H1 (cell line): ENCODE data around the gene LAMA3. TPM values are rescaled to one million over a fixed set of nuclear protein-coding genes. Genes with fewer than 3 reads are reported as not detected.

Source experiments
- CTCF ChIA-PET: fragments of 300-600 bp; sonication (Branson Sonifier 250); formaldehyde crosslinking; loops from one replicate; lab custom pipeline; 2021; ENCODE audit not compliant: partially characterized antibody; lab: Charles Lee
- POLR2A ChIA-PET: fragments of 300-600 bp; sonication (Branson Sonifier 250); formaldehyde crosslinking; loops from one replicate; lab custom pipeline; 2021; ENCODE audit warnings: inconsistent platforms; ENCODE audit not compliant: partially characterized antibody; lab: Charles Lee
- DNase-seq, 2 experiments: peaks; one replicate each; pipeline versions ENCODE4 v3.0.0 to v3.0.0-alpha.2; 2010 to 2022; ENCODE audit warnings: low spot score in 2 of 2, low read depth in 1 of 2, mixed read lengths in 1 of 2
- FAIRE-seq: peaks from 2 replicates; lab custom pipeline; 2011; peaks lifted over from hg19 to GRCh38; lab: Jason Lieb, UNC
- H2AFZ ChIP-seq: 2 replicates; pipeline ENCODE4 v1.8.1; 2012; ENCODE audit warnings: low read length, inconsistent platforms
- H2AK5ac ChIP-seq: 2 replicates; pipeline ENCODE4 v1.6.1; 2013; ENCODE audit warnings: low read depth, low read length
- H2BK120ac ChIP-seq: replicated peaks from 2 replicates; pipeline ENCODE3; 2013; ENCODE audit warnings: low read depth, low read length, inconsistent platforms
- H2BK12ac ChIP-seq: 2 replicates; pipeline ENCODE4 v1.6.1; 2013; ENCODE audit warnings: low read depth, low read length
- H2BK15ac ChIP-seq: 2 replicates; pipeline ENCODE4 v1.6.1; 2013; ENCODE audit warnings: low read length
- H2BK20ac ChIP-seq: 2 replicates; pipeline ENCODE4 v1.6.1; 2013; ENCODE audit warnings: low read length
- H2BK5ac ChIP-seq: 2 replicates; pipeline ENCODE4 v1.6.1; 2013; ENCODE audit warnings: low read depth, low read length
- H3K14ac ChIP-seq: 2 replicates; pipeline ENCODE4 v1.6.1; 2013; ENCODE audit warnings: inconsistent platforms; ENCODE audit not compliant: insufficient read length
- H3K18ac ChIP-seq: 2 replicates; pipeline ENCODE4 v1.6.1; 2013; ENCODE audit warnings: low read length; ENCODE audit errors: extremely low read depth
- H3K23ac ChIP-seq: 2 replicates; pipeline ENCODE4 v1.6.1; 2013; ENCODE audit warnings: inconsistent platforms; ENCODE audit not compliant: insufficient read length
- H3K23me2 ChIP-seq: 2 replicates; pipeline ENCODE4 v1.6.1; 2013; ENCODE audit warnings: low read depth, low read length
- H3K27ac ChIP-seq: 2 replicates; pipeline ENCODE4 v1.6.1; 2011; ENCODE audit warnings: low read depth, low read length, inconsistent platforms
- H3K27me3 ChIP-seq, 4 experiments: replicated peaks in 1 of 4; 1 replicate in 1 of 4; 2 replicates in 3 of 4; pipeline versions ENCODE4 v1.6.1 to v1.8.1; 2011 to 2013; ENCODE audit warnings: low read length in 3 of 4, mild to moderate bottlenecking in 3 of 4, inconsistent platforms in 2 of 4, mixed read lengths in 2 of 4, moderate library complexity in 1 of 4; ENCODE audit not compliant: control insufficient read depth in 3 of 4, insufficient read depth in 3 of 4; ENCODE audit errors: extremely low read depth in 1 of 4
- H3K36me3 ChIP-seq, 4 experiments: 2 replicates each; pipeline versions ENCODE4 v1.6.1 to v1.8.1; 2011 to 2013; ENCODE audit warnings: mild to moderate bottlenecking in 4 of 4, low read length in 3 of 4, moderate library complexity in 2 of 4, control low read depth in 1 of 4, inconsistent platforms in 1 of 4; ENCODE audit not compliant: insufficient read depth in 4 of 4, control insufficient read depth in 2 of 4
- H3K4ac ChIP-seq: replicated peaks from 2 replicates; pipeline ENCODE3; 2013; ENCODE audit warnings: low read length, low read depth, mixed read lengths, inconsistent platforms; ENCODE audit not compliant: insufficient read length
- H3K4me1 ChIP-seq, 4 experiments: replicated peaks in 1 of 4; 1 replicate in 1 of 4; 2 replicates in 3 of 4; pipeline versions ENCODE4 v1.6.1 to v1.8.1; 2011 to 2013; ENCODE audit warnings: low read length in 3 of 4, inconsistent platforms in 2 of 4, mixed read lengths in 1 of 4; ENCODE audit not compliant: insufficient read depth in 4 of 4, control insufficient read depth in 3 of 4
- H3K4me2 ChIP-seq, 2 experiments: 2 replicates each; pipeline versions ENCODE4 v1.6.1 to v1.8.1; 2011 to 2013; ENCODE audit warnings: low read depth in 2 of 2, low read length in 2 of 2, control low read depth in 1 of 2, inconsistent platforms in 1 of 2, mild to moderate bottlenecking in 1 of 2; ENCODE audit not compliant: insufficient read depth in 1 of 2
- H3K4me3 ChIP-seq, 4 experiments: fragments of 200-600, 300-600 bp in 1 of 4; sonication (generic), shearing (Covaris generic), sonication (Bioruptor Twin) in 1 of 4; 2 replicates each; pipeline versions ENCODE4 v1.5.1 to v1.8.1; 2011 to 2016; ENCODE audit warnings: low read length in 4 of 4, low read depth in 3 of 4, control low read depth in 2 of 4, inconsistent platforms in 2 of 4, mild to moderate bottlenecking in 2 of 4, mixed read lengths in 1 of 4, moderate library complexity in 1 of 4; ENCODE audit not compliant: insufficient read depth in 2 of 4; ENCODE audit errors: extremely low read depth in 1 of 4
- H3K56ac ChIP-seq: replicated peaks from 2 replicates; pipeline ENCODE3; 2013; ENCODE audit warnings: low read depth, mild to moderate bottlenecking, mixed read lengths, low read length, inconsistent platforms; ENCODE audit not compliant: insufficient read length
- H3K79me1 ChIP-seq: 2 replicates; pipeline ENCODE4 v1.6.1; 2013; ENCODE audit warnings: low read depth, low read length, control low read depth
- H3K79me2 ChIP-seq, 2 experiments: 2 replicates each; pipeline versions ENCODE4 v1.6.1 to v1.8.1; 2012 to 2013; ENCODE audit warnings: low read length in 2 of 2, mild to moderate bottlenecking in 2 of 2, inconsistent platforms in 1 of 2; ENCODE audit not compliant: insufficient read depth in 2 of 2, control insufficient read depth in 1 of 2
- H3K9ac ChIP-seq, 4 experiments: replicated peaks in 1 of 4; 1 replicate in 1 of 4; 2 replicates in 3 of 4; pipeline versions ENCODE4 v1.6.1 to v1.8.1; 2011 to 2013; ENCODE audit warnings: low read depth in 3 of 4, low read length in 3 of 4, control low read depth in 2 of 4, mild to moderate bottlenecking in 2 of 4, moderate library complexity in 2 of 4, inconsistent platforms in 1 of 4; ENCODE audit errors: extremely low read depth in 1 of 4
- H3K9me3 ChIP-seq, 2 experiments: 2 replicates each; pipeline versions ENCODE4 v1.6.1 to v1.8.1; 2012 to 2013; ENCODE audit warnings: mild to moderate bottlenecking in 2 of 2, moderate library complexity in 2 of 2, control low read depth in 1 of 2, inconsistent platforms in 1 of 2, low read depth in 1 of 2, low read length in 1 of 2, mixed read lengths in 1 of 2; ENCODE audit not compliant: insufficient read depth in 2 of 2
- H4K20me1 ChIP-seq, 2 experiments: replicated peaks in 1 of 2; 2 replicates each; pipeline versions ENCODE3 to v1.8.1; 2011 to 2013; ENCODE audit warnings: inconsistent platforms in 2 of 2, low read length in 2 of 2, mild to moderate bottlenecking in 1 of 2; ENCODE audit not compliant: insufficient read depth in 2 of 2, control insufficient read depth in 1 of 2
- H4K5ac ChIP-seq: 2 replicates; pipeline ENCODE4 v1.6.1; 2013; ENCODE audit warnings: low read length, low read depth, mixed read lengths, inconsistent platforms; ENCODE audit not compliant: insufficient read length
- H4K8ac ChIP-seq: 2 replicates; pipeline ENCODE4 v1.8.0; 2013; ENCODE audit warnings: mild to moderate bottlenecking, moderate library complexity, low read length, inconsistent platforms; ENCODE audit not compliant: insufficient read depth; ENCODE audit errors: extremely low read depth
- H4K91ac ChIP-seq: replicated peaks from 2 replicates; pipeline ENCODE3; 2013; ENCODE audit warnings: low read length, mixed read lengths, inconsistent platforms; ENCODE audit not compliant: insufficient read length
- ASH2L ChIP-seq: fragments of 200-600, 300-600 bp; sonication (generic); IDR thresholded peaks from one replicate; pipeline ENCODE4 v1.7.1; 2017; ENCODE audit warnings: low read length
- RAD21 ChIP-seq, 2 experiments: IDR thresholded peaks in 1 of 2; conservative IDR thresholded peaks in 1 of 2; 2 replicates each; pipeline ENCODE4 v1.6.1; 2011; ENCODE audit warnings: low read depth in 2 of 2, low read length in 2 of 2, improper control_type of control experiment in 1 of 2, inconsistent platforms in 1 of 2, mild to moderate bottlenecking in 1 of 2, moderate library complexity in 1 of 2
- RBBP5 ChIP-seq: IDR thresholded peaks from 2 replicates; pipeline ENCODE4 v1.7.1; 2012; ENCODE audit warnings: low read depth, mild to moderate bottlenecking, inconsistent platforms, low read length, moderate library complexity, borderline replicate concordance
- RXRA ChIP-seq: IDR thresholded peaks from 2 replicates; pipeline ENCODE4 v1.6.1; 2011; ENCODE audit warnings: low read depth, mild to moderate bottlenecking, low read length, moderate library complexity; ENCODE audit not compliant: insufficient read depth
- SIN3A ChIP-seq, 2 experiments: IDR thresholded peaks in 1 of 2; conservative IDR thresholded peaks in 1 of 2; 2 replicates each; pipeline ENCODE4 v1.6.1; 2011 to 2012; ENCODE audit warnings: low read length in 2 of 2, improper control_type of control experiment in 1 of 2, low read depth in 1 of 2, mild to moderate bottlenecking in 1 of 2
- SP1 ChIP-seq: IDR thresholded peaks from 2 replicates; pipeline ENCODE4 v1.6.1; 2011; ENCODE audit warnings: low read depth, low read length
- SP2 ChIP-seq: IDR thresholded peaks from 2 replicates; pipeline ENCODE4 v1.6.1; 2012; ENCODE audit warnings: mild to moderate bottlenecking, low read length, inconsistent platforms
- SRF ChIP-seq: IDR thresholded peaks from 2 replicates; pipeline ENCODE4 v1.6.1; 2011; ENCODE audit warnings: mild to moderate bottlenecking, low read depth, low read length, moderate library complexity
- WGBS, 2 experiments: shearing (Covaris generic) in 1 of 2; methylation state at CpG; one replicate each; pipeline versions ENCODE4 v1.1.6 to v1.1.7; 2013 to 2015; ENCODE audit warnings: low lambda C conversion rate in 2 of 2, mixed read lengths in 2 of 2, inconsistent platforms in 1 of 2, low coverage in 1 of 2, missing lambda C conversion rate in 1 of 2; ENCODE audit not compliant: insufficient replicate concordance in 2 of 2, insufficient coverage in 1 of 2, insufficient read length in 1 of 2; ENCODE audit errors: extremely low coverage in 1 of 2, missing lambda C conversion rate in 1 of 2; 5-methylcytosine and 5-hydroxymethylcytosine counted together
- polyA plus RNA-seq, 7 experiments: library from polyadenylated mRNA; depleted of rRNA in 3 of 7; stranded (reverse) in 5 of 7; unstranded in 2 of 7; fragments of >200 nt in 5 of 7; fragments of 200-250 nt in 2 of 7; gene quantifications; 1 replicate in 5 of 7; 2 replicates in 1 of 7; 4 replicates in 1 of 7; pipeline versions ENCODE4 v1.2.1 to v1.2.3, GENCODE V29; 2011 to 2013; ENCODE audit warnings: missing spikeins in 2 of 7, mixed read lengths in 2 of 7
- total RNA-seq: library from RNA; stranded (reverse); fragmentation: NEBNext Ultra II Directional; extraction: Animal tissue kit (Norgen Biotek cat#: 25700); gene quantifications from 2 replicates; pipeline ENCODE4 v1.2.1, GENCODE V29; 2021

LAMA3 gene
- total and polyA plus RNA-seq, 2 of the 8 experiments (the other 6 are each of a cell fraction or from before 2014, with no cell fraction given): 0.76 to 5.0 TPM

DNA sequence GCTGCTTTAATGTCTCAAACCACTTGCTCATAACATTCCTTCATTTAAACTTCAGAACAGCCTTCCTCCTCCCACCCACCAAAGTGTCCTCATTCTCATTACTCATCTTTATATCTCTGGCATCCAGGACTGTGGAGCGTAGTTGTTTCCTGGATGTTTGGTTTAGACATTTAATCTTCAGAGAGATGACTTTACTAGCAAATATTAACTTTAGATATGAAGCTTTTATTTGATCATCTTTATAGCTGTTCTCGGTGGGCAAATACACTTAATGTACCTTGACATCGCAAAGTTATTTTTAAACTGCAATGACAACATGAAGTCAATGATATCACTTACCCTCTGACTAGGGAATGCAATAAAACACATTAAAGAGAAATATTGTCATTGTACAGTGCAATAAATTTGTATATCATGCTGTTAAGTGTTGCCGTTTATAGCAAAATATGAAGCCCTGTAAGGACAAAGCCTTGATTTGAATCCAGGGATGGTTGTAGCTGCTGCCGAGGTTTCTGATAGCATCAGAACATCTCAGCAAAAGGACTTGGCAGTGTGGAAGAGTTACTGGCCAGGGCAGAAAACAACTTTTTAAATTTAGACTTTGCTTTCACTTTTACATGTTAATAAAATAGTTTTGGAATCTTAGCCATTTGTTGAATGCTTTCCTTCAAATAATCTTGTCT is 4.6 kb upstream of the LAMA3 start:
- Histone ChIP-seq H3K14ac (no peak overlapping the region), H3K18ac (no peak overlapping the region), H2BK5ac (no peak overlapping the region), H2BK120ac (no peak overlapping the region), H4K91ac (no peak overlapping the region), H3K4me2 (no peak overlapping the region), H4K8ac (no peak overlapping the region), H2AFZ (no peak overlapping the region), H3K79me1 (no peaks in the 10 kb centered on the region), H3K4ac (no peak overlapping the region), H3K23me2 (peaks cover 8% of the 10 kb centered on the region; the same call in 1 of the 2 replicates), H3K79me2 (no peaks in the 10 kb centered on the region), H4K20me1 (peaks cover 0 to 2% of the 10 kb centered on the region in 2 experiments), H3K4me1 (peaks cover 0 to 3% (median 2%) of the 10 kb centered on the region in 4 experiments; a peak in 2 of 7 replicates), H3K9me3 (no peaks in the 10 kb centered on the region), H2BK12ac (no peak overlapping the region), H3K56ac (no peak overlapping the region), H3K4me3 (no peak overlapping the region), H4K5ac (no peak overlapping the region), H2BK20ac (no peak overlapping the region), H3K36me3 (no peaks in the 10 kb centered on the region), H2BK15ac (no peak overlapping the region), H3K23ac (no peak overlapping the region), H3K27ac (no peak overlapping the region), H3K27me3 (peaks cover 3 to 22% (median 17%) of the 10 kb centered on the region in 4 experiments), H3K9ac (no peak overlapping the region), H2AK5ac (no peak overlapping the region)
- DNase-seq: no peak
- ChIA-PET CTCF (interaction anchor here (1.1 to 1.4 kb wide), 2 partner anchors 10 to 63 kb away, joined by 3 to 5 read pairs; no protein-coding TSS in a partner anchor), POLR2A (no interaction called here)
- 88% methylated on average over 5 of the region's 5 CpGs; no CpG with 5 or more reads in 1 of the 2 experiments for WGBS, 2 experiments
- no peak for FAIRE-seq
- TF ChIP-seq SP1 (no peak), SRF (no peak), ASH2L (no peak), RBBP5 (no peak), RAD21 (IDR thresholded peaks at IDR 0.05 in 1 of 2, conservative IDR thresholded peaks at IDR 0.05 in 1 of 2; ENCODE audit: low read depth in 2 of 2, low read length in 2 of 2) (no peak), SP2 (no peak), SIN3A (conservative IDR thresholded peaks at IDR 0.05 in 1 of 2, IDR thresholded peaks at IDR 0.05 in 1 of 2; ENCODE audit: low read depth in 1 of 2, low read length in 2 of 2) (no peak), RXRA (no peak)
